HG02588 (cell line): ENCODE measurements around the gene CERS6.

ENCODE experiments used
- ATAC-seq: cut with Tn5 transposase; IDR thresholded peaks from one replicate; pipeline ENCODE4 v1.9.1; 2021; ENCODE audit warnings: mild to moderate bottlenecking, moderate library complexity; ENCODE audit not compliant: unreplicated experiment

Gene CERS6

DNA sequence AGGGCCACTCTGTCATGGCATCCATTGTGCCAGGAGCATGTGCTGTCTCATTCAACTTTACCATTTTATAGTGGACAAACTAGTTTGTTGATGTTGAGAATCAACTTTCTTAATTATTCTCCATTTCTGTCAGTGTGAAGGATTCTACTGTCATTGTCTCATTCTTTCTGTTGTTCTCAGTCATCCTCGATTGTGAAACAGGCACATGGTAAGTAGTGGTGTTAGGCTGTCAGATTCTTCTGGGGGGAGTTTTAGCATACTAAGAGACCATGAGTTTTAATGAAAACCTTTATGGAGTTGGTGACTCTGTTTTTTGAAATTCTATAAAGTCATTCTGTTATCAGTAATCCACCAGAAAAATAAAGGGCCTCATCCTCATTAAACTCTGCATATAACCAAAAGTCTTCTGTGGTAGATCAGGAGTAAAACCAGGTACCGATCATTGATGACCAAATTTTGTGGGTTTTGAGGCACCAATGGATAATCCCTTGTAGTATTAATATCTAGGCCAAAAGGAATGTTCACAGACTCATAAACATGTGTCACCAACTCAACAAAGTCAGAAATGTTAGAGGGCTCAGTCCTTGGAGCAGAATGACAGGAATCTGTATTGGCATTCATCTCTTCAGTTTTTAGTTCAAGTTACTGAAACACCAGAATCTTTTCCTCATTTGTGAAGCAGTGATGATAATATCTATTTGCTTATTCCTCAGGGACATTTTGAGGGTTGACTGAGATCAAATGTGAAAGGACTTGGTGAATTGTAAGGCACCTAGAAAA, 73.2 kb downstream of the CERS6 start:
- ATAC-seq: no peak

DNA sequence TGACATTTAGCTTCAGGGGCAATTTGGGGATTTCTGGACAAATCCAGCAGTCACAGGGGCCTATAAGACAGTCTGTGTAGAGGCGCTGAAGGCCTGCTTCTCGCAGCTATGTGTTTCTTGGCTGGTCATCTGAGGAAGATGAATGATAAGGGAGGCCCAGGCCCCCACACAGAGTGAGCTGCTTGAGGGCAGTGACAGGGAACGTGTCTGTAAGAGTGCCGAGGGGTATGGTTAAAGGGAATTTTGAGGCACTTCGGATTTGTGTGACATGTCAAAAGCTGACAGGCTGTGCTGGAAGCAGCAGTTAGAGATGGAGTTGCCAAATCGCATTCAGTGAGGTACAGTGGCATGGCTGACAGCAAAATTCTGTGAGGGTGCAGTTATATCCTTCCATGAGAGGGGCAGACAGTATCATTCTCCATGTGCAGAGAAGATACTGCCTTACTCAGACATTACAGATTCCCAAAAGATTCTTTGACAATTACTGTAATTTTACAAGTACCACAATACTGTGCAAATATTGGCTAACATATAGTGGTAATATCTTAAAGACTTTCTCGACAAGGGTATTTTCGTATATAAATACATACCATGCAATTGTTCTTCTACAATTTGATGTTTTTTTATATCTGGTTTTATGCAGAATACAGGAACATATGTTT, 74.0 kb downstream of the CERS6 start:
- ATAC-seq: no peak

DNA sequence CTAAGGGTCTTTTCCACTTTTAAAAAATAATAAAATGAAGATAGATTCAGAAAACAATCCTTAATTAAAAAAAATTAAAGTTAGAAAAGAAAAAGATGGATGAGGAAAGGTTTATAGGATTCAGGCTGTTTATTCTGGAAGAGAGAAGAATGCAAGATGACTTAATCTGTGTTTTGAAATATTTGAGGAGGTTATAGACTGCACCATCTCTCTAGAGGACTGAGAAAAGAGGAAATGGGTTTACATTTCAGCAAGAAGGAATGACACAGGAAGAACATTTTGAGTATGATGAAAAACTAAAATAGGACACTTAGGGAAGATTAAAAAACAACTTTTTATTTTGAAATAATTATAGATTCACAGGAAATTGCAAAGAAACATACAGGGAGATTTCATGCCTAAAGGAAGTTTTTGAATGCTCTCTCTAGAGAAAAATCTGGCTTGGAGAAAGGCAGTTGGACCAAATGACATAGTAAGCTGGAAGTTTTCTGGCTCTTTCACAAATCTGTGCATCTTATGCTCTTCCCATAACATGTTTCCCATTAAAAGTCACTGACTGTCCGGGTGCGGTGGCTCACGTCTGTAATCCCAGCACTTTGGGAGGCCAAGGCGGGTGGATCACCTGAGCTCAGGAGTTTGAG, 75.0 kb downstream of the CERS6 start:
- ATAC-seq: peak; percentile 49

DNA sequence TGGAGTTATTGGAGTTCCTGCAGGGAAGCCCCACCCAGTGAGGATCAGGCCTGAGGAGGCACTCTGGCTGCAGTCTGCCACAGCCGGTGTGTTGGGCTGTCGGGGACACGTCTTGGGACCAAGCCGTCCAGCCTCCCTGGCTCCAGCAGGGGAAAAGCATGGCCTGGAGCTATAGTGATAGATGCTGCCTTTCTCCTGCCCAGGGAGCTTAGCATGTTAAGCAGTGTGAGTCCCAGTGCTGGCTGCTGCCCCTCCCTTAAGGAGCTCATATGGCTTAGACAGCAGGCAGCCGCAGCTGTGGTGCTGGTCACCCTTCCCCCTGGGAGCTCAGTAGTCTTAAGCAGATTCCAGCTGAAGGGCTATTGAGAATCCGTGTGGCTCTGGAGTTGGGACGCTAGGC, 78.9 kb downstream of the CERS6 start:
- ATAC-seq: no peak

DNA sequence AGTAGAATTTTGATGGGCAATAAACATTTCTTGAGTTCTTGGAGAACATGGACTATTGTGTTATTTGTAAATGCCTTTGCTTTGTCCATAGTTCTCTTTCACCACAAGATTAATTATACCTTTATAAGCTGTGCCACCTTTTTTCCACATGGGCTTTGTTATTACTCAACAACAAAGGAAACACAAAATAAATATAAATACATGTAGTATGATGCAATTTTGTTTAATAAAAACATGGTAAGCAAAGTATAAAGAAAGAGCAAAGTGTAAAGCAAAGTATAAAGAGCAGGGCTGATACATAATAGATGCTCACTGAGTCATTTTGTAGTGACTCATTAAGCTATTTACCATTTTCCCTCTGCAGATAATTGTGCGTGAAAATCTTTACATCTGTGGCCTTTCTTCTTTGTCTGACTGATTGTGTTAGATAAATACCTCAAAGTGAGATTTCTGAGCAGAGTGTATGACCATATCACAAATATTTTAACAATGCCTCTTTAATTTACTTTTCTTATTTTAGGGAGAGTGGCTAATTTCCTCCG, 80.9 kb downstream of the CERS6 start:
- no peak for ATAC-seq

DNA sequence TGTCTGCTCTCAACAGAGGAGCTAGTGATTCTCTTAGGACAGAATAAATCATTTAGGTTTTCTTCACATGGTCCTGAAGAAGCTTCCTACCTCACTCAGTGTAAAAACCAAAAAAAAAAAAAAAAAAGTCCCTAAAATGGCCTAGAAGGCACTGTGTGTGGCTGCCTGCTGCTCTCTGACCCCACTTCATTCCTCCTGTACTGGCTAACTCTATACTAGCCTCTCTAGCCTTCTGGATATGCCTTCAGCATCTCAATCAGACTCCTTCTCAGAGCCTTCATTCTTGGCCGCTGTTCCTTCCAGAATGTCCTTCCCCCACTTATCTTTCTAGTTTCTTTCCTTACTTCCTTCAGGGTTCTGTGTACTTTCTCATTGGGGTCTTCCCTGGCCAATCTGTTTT, 82.1 kb downstream of the CERS6 start:
- no peak for ATAC-seq

DNA sequence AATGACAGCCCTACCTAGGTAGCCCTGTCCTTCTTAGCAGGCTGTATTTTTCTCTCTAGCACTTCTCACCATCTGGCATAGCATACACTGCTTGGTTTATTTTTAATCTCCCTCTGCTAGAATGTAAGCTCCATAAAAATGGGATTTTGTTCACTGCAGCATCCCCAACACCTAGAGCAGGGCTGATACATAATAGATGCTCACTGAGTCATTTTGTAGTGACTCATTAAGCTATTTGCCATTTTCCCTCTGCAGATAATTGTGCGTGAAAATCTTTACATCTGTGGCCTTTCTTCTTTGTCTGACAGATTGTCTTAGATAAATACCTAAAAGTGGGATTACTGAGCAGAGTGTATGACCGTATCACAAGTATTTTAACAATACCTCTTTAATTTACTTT, 82.5 kb downstream of the CERS6 start:
- no peak for ATAC-seq

DNA sequence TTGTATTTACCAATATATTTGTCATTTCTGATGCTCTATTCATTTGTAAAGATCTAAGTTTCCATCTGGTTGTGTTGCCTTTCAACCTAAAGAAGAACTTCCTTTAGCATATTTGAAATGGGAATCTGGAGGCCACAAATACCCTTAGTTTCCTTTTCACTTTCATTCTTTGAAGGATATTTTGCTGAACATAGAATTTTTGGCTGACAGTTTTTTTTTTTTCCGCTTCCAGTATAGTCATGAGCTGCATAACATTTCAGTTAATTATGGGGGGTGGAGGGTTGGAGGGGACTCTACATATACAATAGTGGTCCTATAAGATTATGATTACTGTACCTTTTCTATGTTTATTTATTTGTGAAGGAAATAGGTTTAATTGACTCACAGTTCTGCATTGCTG, 83.9 kb downstream of the CERS6 start:
- ATAC-seq: no peak

DNA sequence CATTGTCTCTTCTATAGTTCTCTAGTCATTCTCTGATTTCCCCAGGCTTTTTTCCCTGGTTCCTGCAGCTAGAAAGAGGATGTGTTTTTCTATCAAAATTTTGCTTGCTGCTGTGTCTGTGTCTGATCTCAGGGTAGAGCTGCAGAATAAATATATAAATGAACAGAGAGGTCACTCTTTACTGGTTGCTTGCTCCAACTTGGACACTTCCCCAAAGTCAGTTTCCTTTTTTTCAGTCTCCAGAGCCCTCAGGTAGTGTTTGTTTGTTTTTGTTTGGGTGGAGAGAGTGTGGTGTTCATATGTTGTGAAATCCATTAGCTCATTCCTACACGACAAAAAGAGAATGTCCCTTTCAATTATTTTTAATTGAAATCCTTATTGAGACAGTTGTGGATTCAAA, 85.8 kb downstream of the CERS6 start:
- ATAC-seq: no peak

DNA sequence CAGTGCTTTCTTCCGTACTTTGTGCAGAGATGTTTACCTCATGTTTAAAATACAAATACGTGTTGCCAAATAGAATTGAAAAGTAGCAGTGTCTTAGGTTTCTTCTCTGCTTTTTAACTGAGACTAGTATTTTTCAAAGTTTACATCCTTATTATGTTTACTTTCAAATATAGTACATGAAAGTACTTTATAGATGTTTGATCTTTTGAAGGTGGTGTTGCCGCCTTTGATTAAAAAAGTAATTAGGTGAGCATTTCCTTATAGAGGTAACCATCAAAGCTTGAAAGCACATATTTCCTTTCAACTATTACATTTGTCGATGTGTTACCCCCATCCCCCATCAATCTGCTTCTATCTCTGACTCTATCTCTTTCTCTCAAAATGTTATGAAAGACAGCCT, 87.0 kb downstream of the CERS6 start:
- ATAC-seq: no peak

DNA sequence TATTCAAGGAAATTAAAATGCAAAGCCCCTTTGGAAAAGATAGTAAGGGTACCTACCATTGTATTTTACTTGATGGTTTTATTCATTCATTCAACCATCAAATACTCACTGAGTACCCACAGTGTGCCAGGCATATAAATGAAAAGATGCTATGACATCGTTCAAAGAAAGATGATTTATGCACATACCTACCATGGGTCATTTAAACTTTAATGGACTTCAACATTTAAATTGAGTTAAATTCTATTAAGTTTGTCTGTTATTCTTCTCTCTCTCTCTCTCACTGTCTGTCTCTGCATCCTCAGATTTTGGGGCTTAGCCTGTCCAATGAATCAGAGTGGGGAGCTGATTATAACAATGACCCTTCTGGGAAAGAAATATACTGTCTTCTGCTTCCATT, 87.9 kb downstream of the CERS6 start:
- ATAC-seq: no peak

DNA sequence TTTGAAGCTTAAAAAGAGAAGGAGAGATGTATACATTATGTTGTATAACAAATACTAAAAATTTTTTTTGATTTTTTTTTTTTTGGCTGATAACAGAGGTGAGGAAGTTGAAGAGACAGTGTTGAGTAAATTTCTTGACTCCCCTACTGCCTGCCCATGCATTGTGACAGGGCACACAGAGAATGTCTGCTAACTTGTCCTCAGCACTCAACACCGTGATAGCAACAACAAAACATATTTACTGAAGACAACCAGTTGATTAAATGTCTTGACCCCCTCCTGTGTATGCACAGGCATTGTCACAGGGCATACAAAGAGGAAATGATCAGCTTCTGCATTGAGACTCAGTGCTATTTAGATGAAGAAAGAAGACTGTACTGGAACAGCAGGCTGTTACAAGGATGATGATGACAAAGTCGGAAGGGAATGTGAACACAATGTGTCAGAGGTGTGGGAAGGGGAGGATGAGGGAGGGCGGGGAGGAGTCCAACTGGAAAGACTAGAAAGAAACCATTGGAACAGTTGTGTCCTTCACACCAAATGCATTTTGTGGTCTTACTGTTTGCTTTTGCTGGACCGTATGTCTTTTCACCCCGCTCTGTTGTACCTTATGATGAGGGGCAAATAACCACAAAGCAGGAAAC, 89.5 kb downstream of the CERS6 start:
- no peak for ATAC-seq

DNA sequence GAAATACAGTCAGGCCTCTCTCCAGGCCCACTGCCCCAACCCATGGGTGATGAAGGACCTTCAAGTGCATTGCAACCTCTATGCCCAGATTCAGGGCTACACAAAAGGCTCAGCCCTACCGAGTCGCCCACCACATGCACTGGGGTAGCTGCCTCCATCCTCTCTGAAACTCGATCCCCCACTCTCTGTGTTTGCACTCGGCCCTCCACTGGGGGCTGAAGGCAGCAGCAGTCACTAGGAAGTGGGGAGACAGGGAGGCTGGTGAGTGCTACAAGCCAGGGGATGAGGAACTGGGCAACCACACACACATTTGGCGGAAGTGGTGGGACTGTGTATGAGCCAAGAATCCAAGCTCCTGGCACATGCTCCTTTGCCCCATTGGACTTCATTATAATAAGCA, 94.6 kb downstream of the CERS6 start:
- ATAC-seq: no peak

DNA sequence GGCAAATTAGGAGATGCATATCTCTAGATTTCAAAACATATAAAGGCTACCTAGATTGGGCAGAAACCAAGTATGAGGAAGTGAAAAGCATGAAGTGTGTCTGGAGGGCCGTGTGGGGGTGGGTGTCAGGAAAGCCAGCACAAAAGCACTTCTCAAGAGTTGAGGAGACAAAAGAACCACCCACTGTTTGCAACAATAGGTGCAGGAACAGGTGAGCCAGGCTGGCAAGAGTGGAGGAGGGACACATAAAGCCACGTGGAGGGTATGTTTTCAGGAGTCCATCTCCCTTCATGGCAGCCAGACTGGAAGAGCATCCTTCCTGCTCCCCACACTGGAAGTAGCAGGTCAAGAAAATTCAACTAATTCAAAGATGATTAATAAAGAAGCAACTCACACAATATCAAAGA, 96.4 kb downstream of the CERS6 start:
- ATAC-seq: peak; percentile 97

DNA sequence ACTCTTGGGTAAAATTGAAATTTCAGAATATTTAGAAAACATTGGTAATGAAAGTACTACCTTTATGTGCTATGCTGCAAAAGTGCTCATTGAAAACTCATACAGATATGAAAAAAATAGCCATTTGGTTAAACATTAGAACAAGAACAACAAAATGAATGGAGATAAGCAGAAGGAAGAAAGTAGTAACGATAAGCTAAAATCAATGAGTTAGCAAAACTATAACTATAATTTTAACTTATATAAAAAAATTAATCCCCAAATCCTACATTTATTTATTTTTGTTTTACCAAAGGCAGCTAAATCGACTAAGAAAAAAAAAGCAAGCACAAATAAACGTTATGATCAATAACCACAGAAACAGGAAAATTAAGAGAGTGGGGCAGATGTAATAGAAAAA, 99.2 kb downstream of the CERS6 start:
- no peak for ATAC-seq

DNA sequence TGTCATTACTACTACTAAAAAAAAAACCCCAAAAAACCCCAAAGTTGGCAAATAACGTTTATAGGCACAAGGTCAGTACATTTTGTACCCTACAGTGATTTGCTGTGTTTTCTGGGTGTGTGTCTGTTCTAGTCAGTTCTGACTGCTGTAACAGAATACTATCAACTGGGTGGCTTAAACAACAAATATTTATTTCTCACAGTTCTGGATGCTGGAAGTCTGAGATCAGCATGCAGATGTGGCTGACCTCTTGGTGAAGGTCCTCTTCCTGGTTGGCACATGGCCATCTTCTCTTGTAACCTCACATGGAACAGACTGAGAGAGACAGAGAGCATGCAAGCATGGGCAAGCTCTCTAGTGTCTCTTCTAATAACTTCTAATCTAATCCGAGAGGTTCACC, 103.1 kb downstream of the CERS6 start:
- ATAC-seq: no peak

DNA sequence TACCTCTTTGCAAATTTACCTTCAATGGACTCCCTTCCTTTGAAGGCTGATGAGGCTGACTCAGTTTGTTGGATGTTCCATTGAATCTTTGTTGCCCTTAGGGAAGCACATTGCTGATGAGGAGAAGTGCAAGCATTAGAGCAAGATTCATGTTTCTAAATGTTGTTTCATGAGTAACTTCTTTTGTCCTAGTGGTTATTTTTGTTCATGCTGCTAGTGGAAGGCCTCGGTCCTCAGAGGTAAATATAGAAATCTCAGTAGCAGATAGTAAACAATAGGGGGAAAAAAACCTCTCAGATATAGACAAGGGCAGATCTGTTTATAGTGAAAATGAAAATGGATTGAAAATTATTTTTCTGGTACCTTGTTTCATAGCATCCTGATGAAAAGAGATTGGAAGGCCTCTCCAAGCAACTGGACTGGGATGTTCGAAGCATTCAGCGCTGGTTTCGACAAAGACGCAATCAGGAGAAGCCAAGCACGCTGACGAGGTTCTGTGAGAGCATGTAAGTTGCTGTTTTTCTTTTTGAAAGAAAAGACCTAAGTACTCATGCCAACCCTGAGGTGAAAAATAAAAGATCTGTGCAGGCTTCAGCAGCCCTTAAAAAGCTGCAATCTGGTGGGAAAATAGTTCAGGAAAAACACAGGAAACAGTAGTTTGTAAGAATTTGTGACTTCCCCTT, 104.9 kb downstream of the CERS6 start:
- ATAC-seq: no peak

DNA sequence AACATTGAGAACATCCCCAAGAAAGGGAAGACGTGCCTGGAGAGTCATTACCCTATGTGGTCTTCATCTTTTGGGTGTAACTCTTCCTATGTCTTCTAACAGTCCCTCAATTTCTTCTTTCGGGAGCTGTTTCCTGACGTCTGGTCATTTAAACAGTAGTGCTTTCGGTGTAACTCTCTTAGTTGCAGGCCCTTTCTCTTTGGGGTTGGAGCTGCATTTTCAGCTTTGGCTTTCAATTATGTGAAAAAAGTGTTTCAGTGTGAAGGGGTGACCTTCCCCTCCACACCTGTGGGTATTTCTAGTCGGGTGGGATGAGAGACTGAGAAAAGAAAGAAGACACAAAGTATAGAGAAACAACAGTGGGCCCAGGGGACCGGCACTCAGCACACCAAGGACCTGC, 105.9 kb downstream of the CERS6 start:
- ATAC-seq: no peak

DNA sequence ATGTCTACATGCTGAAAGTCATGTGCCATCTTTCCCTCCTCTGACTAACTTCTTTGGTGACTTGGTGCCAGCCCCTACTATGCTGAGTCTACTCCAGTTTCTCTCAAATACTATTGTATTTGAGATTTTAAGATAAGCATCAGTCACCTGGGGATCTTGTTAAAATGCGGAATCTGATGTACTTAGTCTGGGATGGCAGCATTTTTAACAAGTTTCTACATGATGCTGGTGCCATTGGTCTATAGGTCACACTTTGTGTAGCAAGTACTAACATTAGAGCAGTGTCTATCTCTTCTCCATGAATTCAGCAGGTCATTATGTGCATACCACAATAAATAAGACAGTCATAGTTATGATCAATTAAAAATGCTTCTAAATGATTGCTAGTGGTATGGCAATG, 106.9 kb downstream of the CERS6 start:
- no peak for ATAC-seq

DNA sequence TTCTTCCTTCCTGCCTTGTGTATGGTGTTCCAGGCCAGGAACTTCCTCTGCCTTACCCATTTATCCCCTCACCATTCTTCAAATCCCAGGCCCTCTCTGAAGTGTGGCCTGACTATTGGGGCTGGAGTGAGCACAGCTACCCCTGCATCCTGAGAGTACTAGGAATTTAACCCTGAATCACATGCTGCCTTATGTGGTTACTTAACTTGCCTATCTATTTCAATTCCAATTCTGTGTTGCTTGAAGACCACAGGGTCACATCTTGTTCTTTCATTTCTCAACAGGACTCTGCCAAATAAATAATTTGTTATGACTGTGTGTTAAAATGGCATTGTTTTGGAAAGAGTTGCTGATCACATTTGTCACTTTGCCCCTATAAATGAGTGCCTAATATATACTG, 108.6 kb downstream of the CERS6 start:
- no peak for ATAC-seq

DNA sequence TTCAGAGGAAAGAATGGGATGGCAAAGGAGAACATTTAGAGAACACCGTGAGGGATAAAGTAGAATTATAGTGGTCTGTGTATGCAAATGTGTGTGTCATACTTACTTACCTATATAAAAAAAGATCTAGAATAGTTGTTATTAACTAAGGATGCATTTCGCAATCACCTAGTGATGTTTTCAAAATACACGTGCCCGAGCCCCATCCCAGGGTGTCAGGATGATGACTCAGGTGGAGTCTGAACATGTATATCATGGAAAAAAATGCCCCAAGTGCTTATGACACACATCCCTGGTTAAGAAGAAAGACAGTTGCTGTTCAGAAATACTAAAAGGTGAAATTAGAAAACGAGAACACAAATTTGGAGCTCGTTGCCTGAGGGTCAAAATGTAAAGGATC, 109.0 kb downstream of the CERS6 start:
- ATAC-seq: no peak
